Measurements from ENCODE around the gene POLR1G.

POLR1G gene

GRCh38 chr19:45448425-45448756, 41.9 kb downstream of the POLR1G start:
- no peak for DNase-seq

- no peak for DNase-seq
Observed at GRCh38 chr19:45448887-45449299, 42.4 kb downstream of the POLR1G start.

GRCh38 chr19:45450012-45450333, 43.5 kb downstream of the POLR1G start:
- peak; percentile 67 for DNase-seq

- peak; percentile 67 for DNase-seq
Observed at GRCh38 chr19:45451131-45451849, 44.8 kb downstream of the POLR1G start.

- no peak for DNase-seq
Observed at GRCh38 chr19:45451850-45452387, 45.5 kb downstream of the POLR1G start.

- peak; percentile 45 for DNase-seq
Observed at GRCh38 chr19:45455707-45456499, 49.5 kb downstream of the POLR1G start.

- DNase-seq = no peak
Observed at GRCh38 chr19:45456500-45456815, 50.0 kb downstream of the POLR1G start.

- no peak for DNase-seq
Observed at GRCh38 chr19:45457776-45458175, 51.3 kb downstream of the POLR1G start.

Measured in activated CD4-positive, alpha-beta T cell treated with anti-CD3 and anti-CD28 coated beads, Interleukin-2, amount 50 U/mL, for 16 hours (primary cell).